Vagina (tissue), 2 donors: ENCODE data around the gene TNFRSF1B. TPM values are rescaled to one million over a fixed set of nuclear protein-coding genes. Genes with fewer than 3 reads are reported as not detected.
A peak's percentile ranks its signal among the peaks of the same experiment; 100 is the strongest.

Experiments used
- DNase-seq, 2 donors: peaks; one replicate each; pipeline ENCODE4 v3.0.0-alpha.2; 2017; ENCODE audit errors: extremely low spot score in 2 of 2
- H3K27ac ChIP-seq: fragments of 200-600 bp; sonication (generic); one replicate; pipeline ENCODE4 v1.5.1; 2019
- H3K27me3 ChIP-seq: fragments of 200-600 bp; sonication (generic); one replicate; pipeline ENCODE4 v1.5.1; 2019
- H3K36me3 ChIP-seq, 2 donors: fragments of 200-600 bp; sonication (generic); one replicate each; pipeline ENCODE4 v1.5.1; 2017 to 2019
- H3K4me1 ChIP-seq: fragments of 200-600 bp; sonication (generic); one replicate; pipeline ENCODE4 v1.5.1; 2019
- H3K4me3 ChIP-seq, 2 donors: fragments of 200-600 bp; sonication (generic); 1 replicate in 1 of 2; 2 replicates in 1 of 2; pipeline ENCODE4 v1.5.1; 2016 to 2019
- H3K9me3 ChIP-seq: fragments of 200-600 bp; sonication (generic); one replicate; pipeline ENCODE4 v1.5.1; 2019
- CTCF ChIP-seq, 3 experiments: fragments of 450-650 bp in 2 of 3; fragments of 200-600 bp in 1 of 3; sonication (generic) in 1 of 3; IDR thresholded peaks; one replicate each; pipeline ENCODE4 v1.5.1; 2017 to 2019; ENCODE audit warnings: antibody characterized with exemption in 3 of 3, mild to moderate bottlenecking in 2 of 3, moderate library complexity in 2 of 3
- POLR2A ChIP-seq, 2 donors: fragments of 450-650 bp; IDR thresholded peaks; one replicate each; pipeline ENCODE4 v1.6.1; 2017; ENCODE audit warnings: antibody characterized with exemption in 2 of 2, mild to moderate bottlenecking in 2 of 2, moderate library complexity in 2 of 2
- POLR2AphosphoS5 ChIP-seq, 2 donors: sonication (generic); formaldehyde crosslinking; IDR thresholded peaks; one replicate each; pipeline ENCODE4 v1.9.0; 2017; ENCODE audit warnings: antibody characterized with exemption in 2 of 2, mild to moderate bottlenecking in 2 of 2, low read depth in 1 of 2; ENCODE audit not compliant: insufficient read depth in 1 of 2
- intact Hi-C: fragments of 100-400 bp; cut with DNase I; formaldehyde crosslinking; loops from one replicate; pipeline ENCODE4 v1.15.1; 2023
- total RNA-seq: library from RNA; depleted of rRNA; stranded (reverse); fragments of >200 nt; gene quantifications from one replicate; pipeline ENCODE4 v1.2.3, GENCODE V29; 2016

The TNFRSF1B gene
- total RNA-seq, 1 donor from 2014 or later, result 41.0 TPM

- H3K9me3 ChIP-seq, result no peaks in the 10 kb centered on the region
- no peak overlapping the region for H3K4me3 ChIP-seq
- no peaks in the 10 kb centered on the region for H3K27me3 ChIP-seq
- H3K27ac ChIP-seq, result peak overlapping the region; percentile 86
- intact Hi-C loops, result no loop called here
- H3K36me3 ChIP-seq, result peaks cover 0 to 25% of the 10 kb centered on the region in 2 donors
- peaks cover 34% of the 10 kb centered on the region for H3K4me1 ChIP-seq
- no peak for DNase-seq
- TF ChIP-seq CTCF (IDR thresholded peaks at IDR 0.05) (no peak), POLR2AphosphoS5 (IDR thresholded peaks at IDR 0.05; ENCODE audit: insufficient read depth in 1 of 2, low read depth in 1 of 2) (peak in 1 of 2 donors; percentile 83)
These were observed 65.4 kb downstream of the TNFRSF1B start for GRCh38 chr1:12232221-12232620.

- no peak for TF ChIP-seq POLR2A (IDR thresholded peaks at IDR 0.05)
- Histone ChIP-seq H3K27ac (peak overlapping the region; percentile 16), H3K27me3 (no peaks in the 10 kb centered on the region), H3K4me3 (no peak overlapping the region), H3K9me3 (no peaks in the 10 kb centered on the region), H3K4me1 (peaks cover 15% of the 10 kb centered on the region), H3K36me3 (peaks cover 0 to 43% of the 10 kb centered on the region in 2 donors)
- no peak for DNase-seq
- intact Hi-C loops, result no loop called here
These were observed 77.3 kb downstream of the TNFRSF1B start for GRCh38 chr1:12244078-12244477.

GRCh38 chr1:12244585-12244984 is 77.8 kb downstream of the TNFRSF1B start:
- no peaks in the 10 kb centered on the region for H3K9me3 ChIP-seq
- H3K36me3 ChIP-seq, result peaks cover 0 to 44% of the 10 kb centered on the region in 2 donors
- intact Hi-C loops, result no loop called here
- peak overlapping the region; percentile 16 for H3K27ac ChIP-seq
- peaks cover 15% of the 10 kb centered on the region for H3K4me1 ChIP-seq
- H3K4me3 ChIP-seq, result no peak overlapping the region
- DNase-seq, result no peak
- H3K27me3 ChIP-seq, result no peaks in the 10 kb centered on the region
- TF ChIP-seq POLR2A (IDR thresholded peaks at IDR 0.05) (no peak), POLR2AphosphoS5 (IDR thresholded peaks at IDR 0.05; ENCODE audit: insufficient read depth in 1 of 2, low read depth in 1 of 2) (peak in 1 of 2 donors; percentile 33)

- Histone ChIP-seq H3K9me3 (no peaks in the 10 kb centered on the region), H3K27me3 (no peaks in the 10 kb centered on the region), H3K27ac (peak overlapping the region; percentile 16), H3K4me1 (peaks cover 15% of the 10 kb centered on the region), H3K36me3 (peaks cover 0 to 50% of the 10 kb centered on the region in 2 donors), H3K4me3 (no peak overlapping the region)
- TF ChIP-seq POLR2A (IDR thresholded peaks at IDR 0.05) (no peak), CTCF (IDR thresholded peaks at IDR 0.05) (no peak)
- no peak for DNase-seq
- intact Hi-C loops, result no loop called here
These were observed 78.3 kb downstream of the TNFRSF1B start for GRCh38 chr1:12245116-12245515.

GRCh38 chr1:12245733-12246132 is 78.9 kb downstream of the TNFRSF1B start:
- H3K36me3 ChIP-seq, result peaks cover 0 to 56% of the 10 kb centered on the region in 2 donors
- intact Hi-C loops, result no loop called here
- H3K4me1 ChIP-seq, result peaks cover 15% of the 10 kb centered on the region
- DNase-seq, result no peak
- no peak overlapping the region for H3K4me3 ChIP-seq
- H3K27me3 ChIP-seq, result no peaks in the 10 kb centered on the region
- no peak for TF ChIP-seq POLR2A (IDR thresholded peaks at IDR 0.05)
- TF ChIP-seq POLR2AphosphoS5 (IDR thresholded peaks at IDR 0.05; ENCODE audit: insufficient read depth in 1 of 2, low read depth in 1 of 2), result no peak
- H3K27ac ChIP-seq, result peak overlapping the region; percentile 16
- H3K9me3 ChIP-seq, result no peaks in the 10 kb centered on the region

- H3K27me3 ChIP-seq, result no peaks in the 10 kb centered on the region
- H3K36me3 ChIP-seq, result peaks cover 0 to 63% of the 10 kb centered on the region in 2 donors
- no peak overlapping the region for H3K27ac ChIP-seq
- H3K4me1 ChIP-seq, result peaks cover 15% of the 10 kb centered on the region
- H3K9me3 ChIP-seq, result no peaks in the 10 kb centered on the region
- TF ChIP-seq CTCF (IDR thresholded peaks at IDR 0.05), result no peak
- intact Hi-C loops, result no loop called here
- DNase-seq, result no peak
- no peak overlapping the region for H3K4me3 ChIP-seq
These were observed 79.8 kb downstream of the TNFRSF1B start for GRCh38 chr1:12246584-12246983.

GRCh38 chr1:12249181-12249580 is 82.4 kb downstream of the TNFRSF1B start:
- DNase-seq, result no peak
- no peaks in the 10 kb centered on the region for H3K9me3 ChIP-seq
- no peak overlapping the region for H3K4me3 ChIP-seq
- peaks cover 15% of the 10 kb centered on the region for H3K4me1 ChIP-seq
- no peak overlapping the region for H3K27ac ChIP-seq
- TF ChIP-seq CTCF (IDR thresholded peaks at IDR 0.05) (no peak), POLR2AphosphoS5 (IDR thresholded peaks at IDR 0.05; ENCODE audit: insufficient read depth in 1 of 2, low read depth in 1 of 2) (no peak), POLR2A (IDR thresholded peaks at IDR 0.05) (no peak)
- H3K36me3 ChIP-seq, result peaks cover 0 to 63% of the 10 kb centered on the region in 2 donors
- H3K27me3 ChIP-seq, result no peaks in the 10 kb centered on the region
- intact Hi-C loops, result no loop called here
